KOPT-K1 (cell line): ENCODE data around the gene CDPF1.
A peak's percentile ranks its signal among the peaks of the same experiment; 100 is the strongest.
"Not testable (repeated sequence)": the region's sequence is repeated elsewhere in the genome, so short reads cannot be mapped to it uniquely, and the experiment has no call there.

Source experiments
- H3K27ac ChIP-seq: fragments of 200-600 bp; sonication (generic); 2 replicates; pipeline ENCODE4 v1.5.1; 2016; ENCODE audit warnings: antibody characterized with exemption, mild to moderate bottlenecking, low read depth, low read length; ENCODE audit not compliant: poor library complexity, severe bottlenecking
- H3K36me3 ChIP-seq: fragments of 200-600 bp; sonication (generic); 2 replicates; pipeline ENCODE4 v1.5.1; 2017; ENCODE audit warnings: antibody characterized with exemption, mild to moderate bottlenecking, low read length, moderate library complexity; ENCODE audit not compliant: insufficient read depth
- H3K9me3 ChIP-seq: fragments of 200-600 bp; sonication (generic); 2 replicates; pipeline ENCODE4 v1.5.1; 2017; ENCODE audit warnings: antibody characterized with exemption, low read length, mild to moderate bottlenecking; ENCODE audit not compliant: insufficient read depth, poor library complexity, severe bottlenecking

The CDPF1 gene

GRCh38 chr22:46272762-46273431 lies 22.8 kb upstream of the CDPF1 start:
- H3K36me3 ChIP-seq = no peaks in the 10 kb centered on the region
- H3K27ac ChIP-seq = no peak overlapping the region
- no peaks in the 10 kb centered on the region for H3K9me3 ChIP-seq

- H3K36me3 ChIP-seq = no peaks in the 10 kb centered on the region
- no peak overlapping the region for H3K27ac ChIP-seq
- no peaks in the 10 kb centered on the region for H3K9me3 ChIP-seq
Measured at GRCh38 chr22:46272196-46272595, 22.1 kb upstream of the CDPF1 start.

GRCh38 chr22:46269564-46269963 lies 19.5 kb upstream of the CDPF1 start:
- no peaks in the 10 kb centered on the region for H3K36me3 ChIP-seq
- H3K9me3 ChIP-seq = peaks cover 20% of the 10 kb centered on the region
- no peak overlapping the region for H3K27ac ChIP-seq

GRCh38 chr22:46267431-46268279 lies 17.6 kb upstream of the CDPF1 start, which contains the start of gene TTC38:
TTC38 (plus strand) TSS chr22:46268008; CDS start chr22:46268040, 32 bp downstream.
- no peak within 1 kb of the TSS for H3K27ac ChIP-seq

GRCh38 chr22:46265627-46266026 lies 15.5 kb upstream of the CDPF1 start:
- not testable (repeated sequence) for H3K27ac ChIP-seq, H3K36me3 ChIP-seq
- H3K9me3 ChIP-seq = peaks cover 47% of the 10 kb centered on the region

More at GRCh38 chr22:46267431-46268279, 17.6 kb upstream of the CDPF1 start, which contains the start of gene TTC38:
- H3K36me3 ChIP-seq = no peaks in the 10 kb centered on the region
- peaks cover 35% of the 10 kb centered on the region for H3K9me3 ChIP-seq

GRCh38 chr22:46264520-46264919 lies 14.4 kb upstream of the CDPF1 start:
- not testable (repeated sequence) for H3K27ac ChIP-seq, H3K36me3 ChIP-seq

GRCh38 chr22:46263216-46263590 lies 13.1 kb upstream of the CDPF1 start, which contains the start of gene PKDREJ:
PKDREJ (minus strand) TSS chr22:46263343; CDS start chr22:46263322, 21 bp downstream.
- Histone ChIP-seq H3K36me3 (no peaks in the 10 kb centered on the region), H3K27ac (no peak within 1 kb of the TSS), H3K9me3 (peaks cover 58% of the 10 kb centered on the region)

More at GRCh38 chr22:46264520-46264919, 14.4 kb upstream of the CDPF1 start:
- H3K9me3 ChIP-seq = peaks cover 55% of the 10 kb centered on the region

GRCh38 chr22:46262449-46263215 lies 12.5 kb upstream of the CDPF1 start:
- Histone ChIP-seq H3K27ac (no peak overlapping the region), H3K9me3 (peaks cover 58% of the 10 kb centered on the region), H3K36me3 (no peaks in the 10 kb centered on the region)

GRCh38 chr22:46260038-46260437 lies 9.9 kb upstream of the CDPF1 start:
- H3K36me3 ChIP-seq = no peaks in the 10 kb centered on the region
- peaks cover 47% of the 10 kb centered on the region for H3K9me3 ChIP-seq
- H3K27ac ChIP-seq = no peak overlapping the region

GRCh38 chr22:46259374-46259773 lies 9.3 kb upstream of the CDPF1 start:
- Histone ChIP-seq H3K9me3 (peaks cover 41% of the 10 kb centered on the region), H3K27ac (no peak overlapping the region), H3K36me3 (no peaks in the 10 kb centered on the region)

GRCh38 chr22:46256358-46256958 lies 6.4 kb upstream of the CDPF1 start:
- Histone ChIP-seq H3K36me3 (no peaks in the 10 kb centered on the region), H3K27ac (no peak overlapping the region), H3K9me3 (peaks cover 17% of the 10 kb centered on the region)

- Histone ChIP-seq H3K27ac (no peak overlapping the region), H3K9me3 (peaks cover under 1% of the 10 kb centered on the region), H3K36me3 (no peaks in the 10 kb centered on the region)
Measured at GRCh38 chr22:46251816-46252380, 1.8 kb upstream of the CDPF1 start.

GRCh38 chr22:46251266-46251665 lies 1.2 kb upstream of the CDPF1 start:
- H3K9me3 ChIP-seq = no peaks in the 10 kb centered on the region
- H3K27ac ChIP-seq = no peak overlapping the region

GRCh38 chr22:46250783-46251125 lies 661 bp upstream of the CDPF1 start:
- H3K36me3 ChIP-seq = no peaks in the 10 kb centered on the region
- peak overlapping the region; percentile 73 for H3K27ac ChIP-seq
- H3K9me3 ChIP-seq = no peaks in the 10 kb centered on the region

More at GRCh38 chr22:46251266-46251665, 1.2 kb upstream of the CDPF1 start:
- H3K36me3 ChIP-seq = no peaks in the 10 kb centered on the region
